ENCODE measurements around the gene SMC5.

- TF ChIP-seq POLR2AphosphoS5 (IDR thresholded peaks at IDR 0.05) (no peak), CTCF (IDR thresholded peaks at IDR 0.05) (no peak), POLR2A (IDR thresholded peaks at IDR 0.05) (no peak), EP300 (IDR thresholded peaks at IDR 0.05) (no peak)
Observed at GRCh38 chr9:70285981-70286598, 27.3 kb downstream of the SMC5 start.

Data from sigmoid colon (tissue), 4 donors.